NCI-H748 (cell line): Measurements from ENCODE around the gene REG4.

ENCODE experiments used
- DNase-seq: peaks from one replicate; lab custom pipeline; 2025; ENCODE audit not compliant: unreplicated experiment; lab: John Stamatoyannopoulos, UW

Gene REG4

GRCh38 chr1:119781434-119782210 lies 29.6 kb downstream of the REG4 start:
- DNase-seq: no peak

GRCh38 chr1:119779869-119780356 lies 31.3 kb downstream of the REG4 start:
- peak; percentile 79 for DNase-seq

DNA sequence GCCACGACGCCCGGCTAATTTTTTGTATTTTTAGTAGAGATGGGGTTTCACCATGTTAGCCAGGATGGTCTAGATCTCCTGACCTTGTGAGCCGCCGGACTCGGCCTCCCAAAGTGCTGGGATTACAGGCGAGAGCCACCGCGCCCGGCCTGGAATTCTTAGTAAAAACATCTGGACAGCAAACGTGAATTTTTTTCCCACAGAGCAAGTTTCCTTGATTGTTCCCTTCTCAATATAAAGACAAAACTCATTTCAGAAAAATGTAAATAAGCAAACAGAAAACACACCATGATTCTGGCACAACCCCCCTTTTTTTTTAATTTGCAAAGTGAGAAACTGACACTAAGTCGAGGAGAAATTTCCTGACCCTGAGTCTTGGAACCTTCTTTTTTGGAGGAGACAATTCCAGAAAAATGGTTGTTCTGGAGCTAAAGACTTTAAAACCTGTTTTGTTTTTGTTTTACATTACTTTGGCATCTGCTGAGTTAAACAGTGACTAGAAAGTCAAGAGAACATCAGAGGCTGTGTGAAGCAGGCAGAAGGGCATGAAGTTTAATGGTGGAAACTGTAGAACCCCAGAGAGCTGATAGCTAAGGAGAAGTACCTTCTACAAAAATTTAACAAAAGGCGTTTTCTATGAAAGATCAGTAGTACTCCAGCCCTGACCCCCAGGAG lies 32.2 kb downstream of the REG4 start:
- no peak for DNase-seq

DNA sequence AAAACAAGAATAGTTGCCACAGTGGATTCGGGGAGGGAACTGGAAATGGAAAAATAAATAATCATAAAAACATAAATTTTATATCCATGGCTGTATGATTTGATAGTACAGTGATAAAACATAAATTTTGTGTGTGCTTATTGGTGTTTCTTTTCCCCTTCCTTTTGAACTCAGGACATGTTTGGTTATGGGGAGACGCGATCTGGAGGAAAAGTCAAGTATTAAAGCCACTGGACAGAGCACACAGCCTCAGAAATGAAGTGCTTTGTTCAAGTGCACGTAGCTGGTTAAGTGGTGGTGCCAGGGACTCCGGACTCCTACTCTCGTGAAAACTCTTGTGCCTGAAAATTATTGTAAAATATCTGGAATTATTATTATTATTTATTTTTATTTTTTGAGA lies 32.9 kb downstream of the REG4 start:
- DNase-seq: no peak

DNA sequence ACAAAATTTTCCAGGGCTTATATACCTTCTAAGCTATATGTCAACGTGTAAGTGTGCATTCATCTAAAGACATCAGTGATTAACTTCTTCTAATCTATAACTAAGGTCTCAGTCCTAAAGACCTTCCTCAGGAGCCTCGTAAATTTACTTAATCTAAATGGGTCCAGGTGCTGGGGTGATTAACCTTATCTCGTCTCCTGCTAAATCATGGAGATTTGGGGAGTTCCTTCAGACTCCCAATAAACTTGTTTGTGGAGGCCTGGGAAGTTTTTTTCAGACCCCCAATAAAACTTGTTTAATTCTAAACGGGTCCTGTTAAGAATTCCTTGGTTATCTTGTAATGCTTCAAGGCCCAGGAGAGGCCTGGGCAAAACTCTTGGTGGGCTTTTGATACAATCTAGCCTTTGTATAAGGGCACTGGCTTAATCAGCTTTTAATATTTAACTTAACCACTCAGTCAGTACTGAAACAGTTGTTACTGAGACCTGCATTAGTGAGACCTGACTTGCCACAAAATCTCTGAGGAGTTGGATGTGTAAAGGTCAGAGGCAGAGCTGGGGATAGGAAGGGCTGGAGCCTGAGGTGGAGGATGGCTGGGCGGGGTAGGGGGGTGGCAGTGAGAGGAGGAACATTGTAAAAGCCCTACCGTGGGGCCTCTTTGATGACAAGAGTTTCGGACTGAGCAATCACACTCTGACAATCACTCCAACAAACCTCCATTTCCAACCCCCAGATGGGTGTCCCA lies 36.3 kb downstream of the REG4 start:
- no peak for DNase-seq

- DNase-seq: peak; percentile 41
These were observed 37.5 kb downstream of the REG4 start for GRCh38 chr1:119773711-119774241.

DNA sequence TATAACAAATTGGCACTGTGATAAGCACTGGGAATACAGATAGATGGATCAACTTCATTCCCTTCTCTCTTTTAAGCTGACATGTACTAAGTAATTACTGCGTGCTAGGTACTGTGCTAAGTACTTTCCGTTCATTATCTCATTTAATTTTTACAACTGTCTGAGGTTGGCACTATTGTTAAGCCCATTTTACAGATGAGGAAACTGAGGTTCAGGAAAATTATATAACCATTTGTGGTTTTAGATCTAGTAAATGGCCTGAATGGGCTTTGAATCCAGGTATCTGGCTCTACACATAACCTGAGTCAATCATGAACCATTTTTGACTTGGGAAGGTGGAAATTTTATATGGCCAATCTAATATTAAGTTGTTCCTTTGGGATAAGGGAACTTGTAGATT lies 39.0 kb downstream of the REG4 start:
- DNase-seq: no peak

GRCh38 chr1:119771770-119772169 lies 39.5 kb downstream of the REG4 start:
- DNase-seq: no peak

DNA sequence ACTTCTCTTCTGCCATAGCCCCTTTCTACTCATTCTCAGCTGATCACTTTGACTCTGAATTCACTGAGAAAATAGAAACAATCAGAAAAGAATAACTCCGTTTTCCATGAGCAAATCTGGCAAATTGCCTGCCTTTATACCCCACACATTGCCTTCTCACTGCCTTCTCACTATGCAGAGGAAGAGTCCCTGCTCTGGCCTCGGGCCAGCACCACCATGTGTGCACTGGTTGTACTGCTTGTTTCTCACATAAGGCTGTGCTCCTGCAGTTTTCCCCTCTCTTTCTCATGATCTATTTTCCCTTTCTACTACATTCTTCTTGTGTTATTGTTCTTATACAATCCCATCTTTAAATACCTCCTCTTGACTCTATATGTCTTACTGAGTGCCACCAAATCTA lies 40.2 kb downstream of the REG4 start:
- DNase-seq: peak; percentile 8

DNA sequence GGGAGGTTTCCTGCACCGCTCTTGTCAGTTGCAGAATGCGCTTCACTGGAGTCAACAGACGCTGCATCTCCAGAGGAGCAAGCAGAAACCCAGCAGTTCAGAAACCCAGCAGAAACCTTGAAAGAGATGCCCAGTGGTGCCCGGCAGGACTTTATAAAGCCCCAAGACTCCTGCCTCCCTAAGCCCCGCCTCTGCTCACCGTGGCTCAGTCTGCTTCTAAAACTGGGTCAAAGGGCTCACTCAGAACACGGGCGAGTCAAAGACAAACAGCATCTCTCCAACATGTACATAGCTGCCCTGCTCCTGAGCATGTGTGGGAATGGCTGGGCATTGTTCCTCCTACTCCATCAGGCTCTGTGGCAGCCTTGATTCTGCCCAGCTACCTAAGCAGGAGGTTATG lies 42.5 kb downstream of the REG4 start, which contains the start of gene HMGCS2:
Gene HMGCS2 (minus strand): TSS at position 128 of the 400 bp plus-strand sequence. CDS start 61 bp downstream, at position 67.
- DNase-seq: no peak

DNA sequence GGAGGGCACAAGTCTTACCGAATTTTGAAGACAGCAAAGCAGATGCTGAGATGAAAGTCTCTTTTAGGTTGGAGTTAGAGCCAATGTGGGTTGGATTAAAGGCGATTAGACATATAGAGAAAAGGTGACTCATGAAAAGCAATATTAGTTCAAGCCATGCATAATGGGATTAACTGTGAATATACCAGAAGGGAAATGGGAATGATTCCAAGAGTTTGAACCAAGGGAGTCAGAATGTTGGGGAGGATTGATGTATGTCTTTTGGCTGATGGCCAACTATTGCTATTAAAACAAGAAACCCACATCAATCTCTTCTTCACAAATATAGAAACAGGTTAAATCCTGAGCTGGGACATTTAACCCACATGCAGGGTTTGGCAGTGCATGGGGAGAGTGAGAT lies 43.8 kb downstream of the REG4 start:
- DNase-seq: peak; percentile 5

DNA sequence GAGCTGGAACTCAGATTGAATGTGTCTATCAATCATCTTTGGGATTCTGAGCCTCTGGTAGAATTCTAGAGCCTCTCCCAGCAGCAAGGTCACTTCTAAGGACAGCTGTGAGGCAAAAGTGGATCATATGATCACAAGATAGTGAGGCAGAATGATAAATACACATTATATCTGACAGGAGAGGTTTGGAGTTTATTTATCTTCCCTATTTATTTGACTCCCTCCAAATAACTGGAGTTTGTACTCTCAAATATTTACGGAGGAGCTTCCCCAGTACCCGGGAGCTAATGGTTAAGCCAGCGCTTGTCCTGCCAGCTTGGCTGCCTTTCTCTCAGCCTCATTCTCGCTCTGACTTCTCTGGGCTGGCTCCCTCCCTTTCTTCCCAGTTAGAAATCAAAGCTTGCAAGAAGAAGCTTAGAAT lies 44.9 kb downstream of the REG4 start:
- DNase-seq: no peak

GRCh38 chr1:119764220-119764619 lies 47.0 kb downstream of the REG4 start:
- DNase-seq: no peak

DNA sequence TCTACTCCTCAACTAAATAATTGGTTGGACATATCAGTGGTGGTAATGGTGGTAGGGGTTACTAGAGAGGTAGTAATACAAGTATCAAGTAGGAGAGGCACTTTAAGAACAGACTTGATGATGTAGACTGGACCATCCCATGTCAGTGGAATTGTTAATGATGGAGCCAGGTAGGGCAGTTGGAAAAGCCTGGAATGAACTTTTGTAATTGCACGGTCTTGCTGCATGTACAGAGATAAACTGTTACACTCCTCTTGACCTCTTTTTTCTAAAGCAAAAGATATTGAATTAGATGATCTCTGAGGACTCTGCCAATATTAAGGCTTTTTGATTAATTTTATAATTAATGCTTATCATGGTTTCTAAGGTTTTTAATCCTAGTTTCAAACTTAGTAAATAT lies 48.3 kb downstream of the REG4 start:
- no peak for DNase-seq

- DNase-seq: no peak
These were observed 48.9 kb downstream of the REG4 start for GRCh38 chr1:119762409-119762808.

GRCh38 chr1:119758584-119758983 lies 52.7 kb downstream of the REG4 start:
- DNase-seq: no peak

DNA sequence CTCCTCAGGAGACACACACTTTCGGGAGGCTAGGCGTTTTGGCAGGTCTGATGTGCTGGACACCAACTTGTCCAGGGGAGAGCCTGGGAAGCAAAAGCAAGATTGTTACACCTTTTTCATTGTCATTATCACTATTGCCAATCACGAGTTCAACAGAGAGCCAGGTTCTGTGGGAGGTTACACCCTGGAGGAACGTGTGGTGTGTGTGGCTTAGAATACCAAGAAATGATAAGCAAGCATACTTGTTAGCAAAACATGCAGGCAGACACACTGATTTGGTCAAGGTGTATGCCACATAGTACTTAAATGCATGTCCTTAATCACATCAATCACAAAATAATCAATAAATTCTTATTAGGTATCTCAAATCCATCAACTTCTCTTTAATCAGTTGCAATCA lies 58.7 kb downstream of the REG4 start:
- no peak for DNase-seq

DNA sequence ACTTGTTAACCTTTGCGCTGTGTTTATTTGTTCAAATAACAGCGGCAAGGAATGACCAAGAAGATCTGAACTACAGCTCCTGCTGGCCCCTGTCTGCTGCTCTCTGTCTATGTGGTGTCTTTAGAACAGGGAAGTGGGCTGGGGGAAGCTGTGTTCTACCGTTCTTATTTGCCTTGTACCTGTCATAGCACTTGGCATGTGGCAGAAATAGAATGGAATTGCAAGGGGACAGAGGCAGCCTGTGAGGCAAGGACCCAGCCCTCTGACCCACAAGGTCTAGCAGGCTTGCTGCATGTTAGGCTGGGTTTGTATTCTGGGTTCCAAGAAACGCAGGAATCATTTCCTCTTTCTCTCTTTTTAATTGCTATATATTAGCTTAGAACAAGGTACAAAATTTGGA lies 63.2 kb downstream of the REG4 start:
- no peak for DNase-seq

- no peak for DNase-seq
These were observed 63.8 kb downstream of the REG4 start for GRCh38 chr1:119747451-119747850.

DNA sequence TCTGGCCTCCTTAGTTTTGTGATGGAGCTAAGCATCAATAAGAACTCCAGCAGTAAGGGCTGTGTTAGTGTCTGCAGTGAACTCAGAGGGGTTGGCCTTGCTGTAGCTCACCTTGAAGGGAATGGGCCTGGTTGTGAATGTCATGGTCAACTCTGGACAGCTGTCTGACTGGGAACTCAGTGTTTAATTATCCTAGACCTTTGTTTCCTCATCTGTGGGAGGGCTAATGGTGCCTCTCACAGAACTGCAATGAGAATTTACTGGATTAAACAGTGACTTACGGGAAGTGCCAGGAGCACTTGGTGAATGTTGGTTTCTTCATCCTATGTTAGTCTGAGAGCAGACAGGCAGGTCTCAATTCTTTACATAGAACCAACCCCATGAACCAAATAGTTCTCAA lies 66.2 kb downstream of the REG4 start:
- DNase-seq: no peak

DNA sequence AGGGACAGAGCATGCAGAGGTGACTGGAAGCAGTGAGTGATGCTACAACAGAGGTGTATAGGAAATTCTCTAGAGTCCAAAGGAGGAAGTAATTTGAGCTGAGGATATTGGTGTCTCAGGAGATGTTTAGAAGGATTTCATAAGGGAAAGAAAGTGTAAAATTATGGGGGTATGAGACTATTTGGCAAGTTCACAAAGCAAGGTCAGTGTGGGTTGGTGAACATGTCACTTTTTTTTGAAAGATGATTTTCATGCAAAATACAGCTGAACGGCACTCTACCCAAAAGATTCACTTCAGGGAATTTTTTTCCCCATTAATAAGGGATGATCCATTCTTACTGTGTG lies 66.7 kb downstream of the REG4 start:
- no peak for DNase-seq
